Adrenal gland (tissue), 12 donors: ENCODE results near the gene SDR42E2. TPM values are rescaled to one million over a fixed set of nuclear protein-coding genes. Genes with fewer than 3 reads are reported as not detected.

Experiments
- DNase-seq, 7 donors: peaks; one replicate each; pipeline ENCODE4 v3.0.0-alpha.2; 2019 to 2020
- H3K27ac ChIP-seq, 5 donors: fragments of 200-600 bp; sonication (generic) in 4 of 5; 1 replicate in 3 of 5; 2 replicates in 2 of 5; pipeline versions ENCODE4 v1.5.1 to v1.8.0; 2016 to 2020; ENCODE audit warnings: mild to moderate bottlenecking in 1 of 5
- H3K27me3 ChIP-seq: fragments of 200-600 bp; 2 replicates; pipeline ENCODE4 v1.8.0; 2021
- H3K36me3 ChIP-seq, 2 donors: fragments of 200-600 bp; replicated peaks in 1 of 2; 1 replicate in 1 of 2; 2 replicates in 1 of 2; pipeline versions ENCODE4 v1.5.1 to v1.8.0; 2018 to 2022
- H3K4me1 ChIP-seq, 2 donors: fragments of 200-600 bp; replicated peaks in 1 of 2; 1 replicate in 1 of 2; 2 replicates in 1 of 2; pipeline versions ENCODE4 v1.5.1 to v1.8.0; 2018 to 2021
- H3K4me3 ChIP-seq, 4 donors: fragments of 200-600 bp; sonication (generic) in 3 of 4; one replicate each; pipeline ENCODE4 v1.5.1; 2016 to 2018
- H3K9me3 ChIP-seq, 3 donors: fragments of 200-600 bp; sonication (generic) in 1 of 3; replicated peaks in 1 of 3; 1 replicate in 2 of 3; 2 replicates in 1 of 3; pipeline versions ENCODE4 v1.5.1 to v1.8.0; 2016 to 2021
- CTCF ChIP-seq, 6 experiments: fragments of 450-650 bp in 4 of 6; fragments of 200-600 bp in 2 of 6; sonication (generic) in 1 of 6; IDR thresholded peaks; 1 replicate in 5 of 6; 2 replicates in 1 of 6; pipeline versions ENCODE4 v1.5.1 to v1.8.0; 2016 to 2021; ENCODE audit warnings: antibody characterized with exemption in 6 of 6, mild to moderate bottlenecking in 2 of 6, moderate library complexity in 1 of 6
- POLR2A ChIP-seq, 2 donors: fragments of 450-650 bp; IDR thresholded peaks; one replicate each; pipeline ENCODE4 v1.6.1; 2017; ENCODE audit warnings: antibody characterized with exemption in 2 of 2, mild to moderate bottlenecking in 2 of 2, moderate library complexity in 1 of 2
- WGBS, 4 donors: extraction: QIAGEN DNeasy Blood & Tissue Kit in 2 of 4; methylation state at CpG; one replicate each; pipeline versions ENCODE4 v1.1.5 to v1.1.7; 2013 to 2017; 5-methylcytosine and 5-hydroxymethylcytosine counted together
- intact Hi-C, 2 donors: fragments of 100-400 bp; cut with DNase I; formaldehyde crosslinking; loops; one replicate each; pipeline versions ENCODE4 v1.14.1 to v1.15.0; 2022 to 2023
- polyA plus RNA-seq, 3 donors: library from polyadenylated mRNA; stranded (reverse); fragments of 200-250 nt in 2 of 3; fragments of 350-450 nt in 1 of 3; fragmentation: Illumina TruSeq in 1 of 3; extraction: RNeasy Lipid Tissue Mini Kit (QIAGEN cat#74804) in 1 of 3; gene quantifications; one replicate each; pipeline ENCODE4 v1.2.3, GENCODE V29; 2013 to 2014
- total RNA-seq, 9 donors: library from RNA; depleted of rRNA in 4 of 9; stranded (reverse); fragments of >200 nt in 4 of 9; fragments of 120-200 nt in 1 of 9; fragmentation: NEBNext Ultra II Directional in 1 of 9; extraction: Animal tissue kit (Norgen Biotek cat#: 25700) in 1 of 9; gene quantifications; one replicate each; pipeline versions ENCODE4 v1.1.0 to v1.2.4, GENCODE V29; 2013 to 2023
- donor health status: healthy with polysubstance abuse.
- donor health status: Bipolar disorder and iron deficiency.
- donor health status: DM: yes; HTN: yes; CAD: no.
- donor health status: DM: no; HTN: no; CAD: no.
- donor health status: DM: no; HTN: no; CAD: no.
- donor health status: DM: yes; HTN: yes; CAD: no.

Gene SDR42E2
- total and polyA plus RNA-seq, 12 donors: 0.08 to 0.10 TPM; not detected in 10

- no peak overlapping the region for H3K4me3 ChIP-seq
- TF ChIP-seq POLR2A (IDR thresholded peaks at IDR 0.05) (no peak), CTCF (IDR thresholded peaks at IDR 0.05) (no peak)
- no peak overlapping the region for H3K27ac ChIP-seq
- H3K36me3 ChIP-seq: no peaks in the 10 kb centered on the region
- no peak for DNase-seq
- intact Hi-C loops: no loop called here
- no peaks in the 10 kb centered on the region for H3K4me1 ChIP-seq
- no peaks in the 10 kb centered on the region for H3K27me3 ChIP-seq
- H3K9me3 ChIP-seq: no peaks in the 10 kb centered on the region
These were observed 40.1 kb upstream of the SDR42E2 start for GRCh38 chr16:22122239-22122638.

- TF ChIP-seq CTCF (IDR thresholded peaks at IDR 0.05): no peak
- H3K4me1 ChIP-seq: no peaks in the 10 kb centered on the region
- no peaks in the 10 kb centered on the region for H3K9me3 ChIP-seq
- 41 to 59% (median 51%) methylated on average over 3 of the region's 3 CpGs for WGBS, 4 donors
- no peaks in the 10 kb centered on the region for H3K27me3 ChIP-seq
- H3K36me3 ChIP-seq: no peaks in the 10 kb centered on the region
- no peak overlapping the region for H3K4me3 ChIP-seq
- no peak for DNase-seq
- intact Hi-C loops: no loop called here
- H3K27ac ChIP-seq: no peak overlapping the region
These were observed 39.2 kb upstream of the SDR42E2 start for GRCh38 chr16:22123146-22123545.

GRCh38 chr16:22123759-22124490, 38.4 kb upstream of the SDR42E2 start:
- intact Hi-C loops: no loop called here
- no peaks in the 10 kb centered on the region for H3K27me3 ChIP-seq
- H3K36me3 ChIP-seq: no peaks in the 10 kb centered on the region
- TF ChIP-seq POLR2A (IDR thresholded peaks at IDR 0.05) (no peak), CTCF (IDR thresholded peaks at IDR 0.05) (no peak)
- 92 to 95% (median 94%) methylated on average over 5 to 7 of the region's 7 CpGs for WGBS, 4 donors
- no peak overlapping the region for H3K4me3 ChIP-seq
- no peaks in the 10 kb centered on the region for H3K4me1 ChIP-seq
- no peaks in the 10 kb centered on the region for H3K9me3 ChIP-seq
- no peak overlapping the region for H3K27ac ChIP-seq
- no peak for DNase-seq

GRCh38 chr16:22124583-22125284, 37.6 kb upstream of the SDR42E2 start:
- Histone ChIP-seq H3K4me1 (no peaks in the 10 kb centered on the region), H3K27ac (no peak overlapping the region), H3K9me3 (no peaks in the 10 kb centered on the region), H3K27me3 (no peaks in the 10 kb centered on the region), H3K36me3 (no peaks in the 10 kb centered on the region), H3K4me3 (no peak overlapping the region)
- 87 to 93% (median 90%) methylated on average over 6 of the region's 6 CpGs for WGBS, 4 donors
- TF ChIP-seq POLR2A (IDR thresholded peaks at IDR 0.05) (no peak), CTCF (IDR thresholded peaks at IDR 0.05) (no peak)
- DNase-seq: no peak
- intact Hi-C loops: no loop called here
